HG02981 (cell line): ENCODE results near the gene ZDHHC3.
"Not testable (repeated sequence)": the region's sequence is repeated elsewhere in the genome, so short reads cannot be mapped to it uniquely, and the experiment has no call there.

Experiments used
- ATAC-seq: cut with Tn5 transposase; IDR thresholded peaks from one replicate; pipeline ENCODE4 v1.9.1; 2021; ENCODE audit warnings: mild to moderate bottlenecking, moderate library complexity; ENCODE audit not compliant: unreplicated experiment

ZDHHC3 gene

GRCh38 chr3:44996556-44996969, 20.6 kb upstream of the ZDHHC3 start:
- ATAC-seq = peak; percentile 65

GRCh38 chr3:44995142-44995770, 19.3 kb upstream of the ZDHHC3 start:
- ATAC-seq = no peak

DNA sequence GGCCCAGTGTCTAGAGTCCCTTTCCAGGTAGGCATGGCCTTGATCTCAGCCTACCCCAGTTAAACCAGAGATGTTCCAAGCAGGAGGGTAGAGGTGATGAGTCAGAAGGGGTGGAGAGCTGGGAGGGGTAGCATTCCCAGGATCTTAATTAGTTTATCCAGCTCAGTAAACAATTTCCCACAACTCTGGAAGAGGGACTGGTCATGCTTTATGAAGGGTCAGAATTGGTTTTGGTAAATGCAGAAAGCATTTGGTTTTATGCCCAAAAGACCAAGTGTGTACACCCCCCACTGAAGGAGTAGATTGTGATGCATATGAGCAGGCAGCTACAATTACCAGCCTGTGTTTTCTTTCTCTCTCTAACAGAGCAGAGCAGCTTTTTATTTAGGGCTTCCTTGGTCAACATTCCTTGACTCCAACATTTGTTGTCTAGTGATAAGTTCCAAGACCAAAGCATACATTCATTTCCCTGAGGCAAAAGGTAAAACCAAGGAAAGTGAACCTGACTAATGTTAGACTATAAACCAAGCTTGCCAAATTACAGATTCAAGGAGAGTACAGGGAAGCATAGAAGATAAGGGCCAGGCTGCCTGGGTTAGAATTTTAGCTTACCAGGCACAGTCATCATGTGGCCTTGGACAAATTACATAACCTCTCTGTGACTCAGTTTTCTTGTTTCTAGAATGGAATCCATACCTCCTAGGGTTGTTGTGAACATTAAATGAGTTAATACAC, 17.7 kb upstream of the ZDHHC3 start:
- ATAC-seq = no peak

DNA sequence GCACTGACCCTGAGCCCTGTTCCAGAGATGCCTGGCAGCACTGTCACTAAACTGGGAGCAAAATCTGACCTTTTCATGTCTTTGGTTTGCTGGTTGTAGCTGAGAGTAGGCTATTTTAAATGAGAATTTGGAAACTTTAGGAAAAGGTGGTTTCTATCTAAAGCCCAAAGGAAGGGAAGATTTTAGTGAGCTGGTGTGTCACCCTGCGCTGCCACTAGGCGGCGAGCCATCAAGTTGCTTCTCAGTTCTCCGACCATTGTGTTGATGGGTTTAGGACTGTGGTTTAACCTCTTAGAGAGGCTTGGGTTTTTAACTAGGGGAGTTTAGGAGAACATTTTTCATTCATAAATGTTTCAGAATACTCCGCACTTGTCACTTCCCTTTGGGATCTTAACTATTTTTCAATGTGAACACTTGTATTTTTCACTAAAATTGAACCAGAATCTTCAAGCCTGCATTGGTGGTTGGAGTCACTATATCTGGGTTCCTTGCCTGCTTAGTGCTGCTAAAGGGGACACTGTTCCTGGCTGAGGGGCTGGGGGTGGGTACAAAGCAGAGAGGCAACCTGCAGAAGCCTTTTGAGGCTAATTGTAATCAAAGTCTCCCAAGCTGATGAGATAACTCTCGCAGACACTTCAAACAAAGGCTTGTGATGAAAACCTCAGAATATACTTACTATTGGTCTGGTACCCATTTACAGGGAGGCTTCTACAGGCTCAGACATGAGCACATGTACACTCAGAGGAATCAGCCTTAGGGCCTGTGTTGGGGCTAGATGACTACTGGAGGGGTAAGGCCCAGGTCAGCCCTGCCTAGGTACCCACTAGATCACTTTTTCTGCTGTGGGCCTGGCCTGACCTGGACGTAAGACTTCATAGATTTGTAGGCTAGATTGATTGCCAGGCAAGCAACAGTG, 16.8 kb upstream of the ZDHHC3 start:
- ATAC-seq = no peak

GRCh38 chr3:44991326-44991725, 15.4 kb upstream of the ZDHHC3 start:
- no peak for ATAC-seq

DNA sequence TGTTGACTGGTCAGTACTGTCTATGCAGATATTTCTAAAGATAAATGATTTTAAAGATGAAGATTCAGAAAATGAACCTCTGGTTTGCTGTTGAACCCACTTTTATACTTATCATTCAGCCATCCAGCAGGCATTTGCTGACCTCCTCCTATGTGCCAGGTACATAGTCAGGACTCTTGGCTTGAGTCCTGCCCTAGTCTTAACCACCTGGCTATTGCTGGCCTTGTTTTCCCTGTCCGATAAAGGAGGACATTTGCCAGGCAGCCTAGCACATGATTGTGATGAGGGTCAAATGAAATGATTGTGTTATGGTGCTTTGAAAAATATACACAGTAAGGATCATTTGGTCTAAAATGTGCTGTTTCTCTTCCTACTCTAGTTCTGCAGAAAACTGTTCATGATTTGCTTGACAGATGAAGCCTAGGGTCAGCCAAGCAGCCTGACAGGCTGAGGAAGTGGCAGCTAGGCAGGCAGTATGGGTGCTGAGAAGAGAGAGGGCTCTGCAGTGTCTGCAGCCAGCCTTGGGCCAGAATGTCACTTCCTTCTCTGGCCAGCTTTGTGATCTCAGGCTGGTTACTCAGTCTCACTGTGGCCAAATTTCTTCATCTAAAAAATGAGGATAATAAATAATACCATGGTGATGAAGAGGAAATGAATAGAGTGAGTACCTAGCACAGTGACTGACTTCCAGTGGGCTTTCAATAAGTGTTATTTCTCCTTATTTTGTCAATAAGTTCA, 13.8 kb upstream of the ZDHHC3 start:
- no peak for ATAC-seq

DNA sequence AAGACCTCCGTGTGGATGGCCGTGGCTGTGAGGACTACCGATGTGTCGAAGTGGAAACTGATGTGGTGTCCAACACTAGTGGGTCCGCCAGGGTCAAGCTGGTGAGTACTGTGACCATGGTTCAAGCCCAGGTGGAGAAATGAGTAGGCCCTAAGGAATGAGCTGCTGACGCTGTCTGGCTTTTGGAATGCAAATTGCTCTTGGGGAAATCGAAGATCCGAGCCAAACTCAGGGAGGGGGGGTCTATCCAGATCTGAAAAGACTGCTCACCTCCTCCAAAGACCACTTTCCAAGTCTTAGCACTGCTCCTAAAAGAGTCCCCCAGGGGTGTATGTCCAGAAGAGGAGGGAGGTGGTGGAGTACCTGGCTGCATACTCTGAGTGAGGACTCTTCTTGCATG, 13.2 kb upstream of the ZDHHC3 start:
- ATAC-seq = no peak

DNA sequence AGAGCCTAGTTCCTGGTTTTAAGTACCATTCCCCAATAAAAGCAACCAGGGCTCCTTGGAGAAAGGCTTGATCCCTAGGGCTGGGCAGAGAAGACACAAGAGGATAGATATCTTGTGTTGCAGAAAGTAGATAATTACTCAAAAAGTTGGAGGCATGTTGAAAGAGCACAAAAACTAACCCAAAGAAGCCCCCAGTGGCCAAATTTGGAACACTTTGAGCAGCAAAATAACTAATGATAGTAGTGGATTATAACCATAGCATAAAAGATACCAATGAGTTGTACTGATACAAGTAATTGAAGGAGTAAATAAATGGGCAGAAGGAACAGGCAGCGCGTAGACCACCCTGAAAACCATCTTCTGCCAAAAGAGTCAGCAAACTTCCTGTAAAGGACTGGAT, 12.1 kb upstream of the ZDHHC3 start:
- no peak for ATAC-seq

- no peak for ATAC-seq
Measured at GRCh38 chr3:44987332-44987731, 11.4 kb upstream of the ZDHHC3 start.

DNA sequence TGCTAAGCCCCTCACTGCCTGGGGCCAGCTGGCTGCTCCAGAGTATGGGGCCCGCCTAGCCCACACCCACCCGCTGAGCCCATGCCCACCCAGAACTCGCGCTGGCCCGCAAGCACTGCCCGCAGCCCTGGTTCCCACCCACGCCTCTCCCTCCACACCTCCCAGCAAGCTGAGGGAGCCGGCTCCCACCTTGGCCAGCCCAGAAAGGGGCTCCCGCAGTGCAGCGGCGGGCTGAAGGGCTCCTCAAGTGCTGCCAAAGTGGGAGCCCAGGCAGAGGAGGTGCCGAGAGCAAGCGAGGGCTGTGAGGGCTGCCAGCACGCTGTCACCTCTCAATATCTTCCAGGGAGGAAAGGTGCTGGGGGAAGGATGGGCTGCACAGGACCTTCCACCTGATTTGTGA, 10.4 kb upstream of the ZDHHC3 start:
- not testable (repeated sequence) for ATAC-seq

- no peak for ATAC-seq
Measured at GRCh38 chr3:44984335-44984734, 8.4 kb upstream of the ZDHHC3 start.

- ATAC-seq = no peak
Measured at GRCh38 chr3:44983484-44983941, 7.5 kb upstream of the ZDHHC3 start.

DNA sequence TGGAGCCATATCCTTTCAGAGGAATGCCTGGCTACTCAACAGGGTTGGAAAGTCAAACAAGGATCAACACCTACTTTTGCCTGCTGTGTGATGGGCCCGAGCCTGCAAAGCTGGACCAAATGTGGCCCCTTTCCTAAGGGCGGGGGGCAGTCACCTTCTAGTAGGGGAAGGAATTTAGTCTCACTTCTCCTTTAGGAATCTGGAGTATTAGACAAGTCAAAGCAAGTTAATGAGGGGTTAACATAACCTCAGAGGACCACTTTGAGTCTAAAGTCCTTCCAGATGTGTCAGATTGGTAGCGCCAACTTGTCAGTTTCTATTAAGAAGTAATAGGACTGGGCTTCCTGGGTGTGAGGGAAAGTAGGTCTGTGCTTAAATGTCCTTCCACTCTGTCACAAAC, 6.8 kb upstream of the ZDHHC3 start:
- no peak for ATAC-seq

GRCh38 chr3:44981751-44982150, 5.8 kb upstream of the ZDHHC3 start:
- no peak for ATAC-seq

DNA sequence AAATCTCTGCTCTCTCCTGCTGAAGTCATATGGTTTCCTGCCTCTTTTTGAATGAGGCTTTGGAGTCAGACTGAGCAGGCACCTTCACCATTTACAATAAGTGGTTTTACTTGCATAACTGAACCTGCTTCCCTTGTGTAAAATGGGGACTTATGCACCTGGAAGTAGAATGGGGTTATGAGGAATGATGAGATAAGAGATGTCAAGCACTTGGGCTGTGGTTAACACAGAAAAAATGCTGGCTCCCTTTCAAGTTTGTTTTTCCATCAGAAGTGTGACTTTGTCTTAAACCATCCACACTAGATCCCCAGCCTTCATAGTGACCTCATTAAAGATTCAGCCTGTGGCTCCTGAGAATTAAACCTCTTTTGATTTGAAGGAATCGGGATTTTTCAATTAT, 5.2 kb upstream of the ZDHHC3 start:
- ATAC-seq = no peak

DNA sequence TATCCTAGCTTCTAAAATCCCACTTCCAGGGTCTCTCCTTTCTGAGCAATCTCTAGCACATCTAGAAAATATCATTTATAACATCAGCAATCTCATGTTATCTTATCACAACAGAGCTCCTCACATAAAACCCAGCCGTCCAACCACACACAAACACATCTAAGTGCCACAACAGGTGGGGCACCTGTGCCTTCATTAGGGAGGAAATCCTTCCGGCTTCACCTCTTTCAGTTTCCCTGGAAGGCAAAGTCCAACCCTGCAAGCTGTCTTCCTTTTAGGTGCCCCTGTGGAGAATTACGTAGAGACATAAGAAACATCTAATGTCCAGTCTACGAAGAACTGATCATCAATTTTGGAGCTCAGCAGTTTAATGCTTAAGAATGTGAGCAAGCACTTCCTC, 1.6 kb downstream of the ZDHHC3 start:
- no peak for ATAC-seq

DNA sequence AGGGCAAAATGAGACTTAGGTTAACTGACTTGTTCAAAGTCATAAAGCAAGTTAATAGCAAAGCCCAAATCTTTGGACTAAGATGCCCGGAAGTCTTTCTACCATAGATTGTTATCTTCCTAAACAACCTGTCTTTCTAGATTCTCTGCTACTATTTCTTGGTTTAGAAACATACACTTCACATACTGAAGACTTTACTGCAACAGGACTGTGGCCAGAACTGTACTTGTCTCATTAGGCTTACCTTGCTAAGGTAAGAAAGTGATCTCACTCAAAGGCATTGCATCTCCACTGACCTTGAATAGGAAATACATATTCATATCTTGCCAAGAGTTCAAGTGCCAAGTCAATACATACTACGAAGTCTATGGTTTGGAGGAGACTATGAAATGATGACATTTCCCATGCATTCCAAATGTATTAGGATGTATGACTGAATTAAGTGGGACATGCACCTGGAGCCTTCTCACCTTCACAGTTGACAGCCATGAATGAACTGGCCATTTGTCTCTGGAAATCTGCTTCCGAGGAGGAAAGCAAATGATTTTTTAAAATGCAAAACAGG, 5.0 kb downstream of the ZDHHC3 start:
- no peak for ATAC-seq

GRCh38 chr3:44969828-44970179, 6.2 kb downstream of the ZDHHC3 start:
- no peak for ATAC-seq

- no peak for ATAC-seq
Measured at GRCh38 chr3:44969154-44969827, 6.7 kb downstream of the ZDHHC3 start.

- no peak for ATAC-seq
Measured at GRCh38 chr3:44968447-44968858, 7.5 kb downstream of the ZDHHC3 start.
